Measurements from ENCODE around the gene GOT1.

DNA sequence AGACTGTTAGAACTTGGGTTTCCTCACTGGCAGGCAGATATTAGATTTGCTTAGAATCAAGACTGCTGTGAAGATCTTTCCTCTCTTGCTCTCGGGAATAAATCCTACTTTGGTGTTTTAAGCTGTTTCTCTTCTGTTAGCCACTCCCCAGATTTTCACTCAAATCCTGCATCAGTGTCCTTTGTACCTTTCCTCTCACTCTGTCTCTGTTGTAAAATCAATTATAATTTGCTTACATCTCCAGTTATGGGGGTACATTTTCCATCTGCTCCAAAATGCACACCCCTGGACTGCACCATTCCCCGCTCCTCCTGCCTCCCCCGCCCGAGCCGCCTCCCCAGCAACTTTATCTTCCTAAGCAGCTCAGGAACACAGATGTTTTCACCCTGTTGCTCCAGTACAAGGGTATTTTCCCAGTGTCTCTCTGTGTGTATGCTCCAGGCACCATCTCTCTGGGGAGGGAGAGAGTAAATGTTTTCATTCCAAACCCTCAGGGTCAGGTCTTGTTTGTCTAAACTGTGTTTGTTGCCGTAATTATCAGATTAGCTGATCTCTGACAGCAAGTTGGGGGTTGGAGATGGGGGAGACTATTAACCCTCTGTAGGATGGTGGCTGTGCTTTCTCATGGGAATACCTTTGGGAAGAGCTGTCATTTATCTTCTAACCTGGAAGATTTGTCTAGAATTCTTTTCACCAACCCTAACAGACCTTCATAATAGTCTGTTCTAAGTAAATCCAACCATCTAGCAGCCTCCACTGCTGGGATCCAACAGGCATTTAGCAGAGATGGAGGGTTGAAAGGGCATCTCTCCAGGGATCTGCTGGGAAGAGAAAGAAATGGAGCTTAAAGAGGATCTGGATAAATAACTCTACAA is 20.4 kb upstream of the GOT1 start:
- TF ChIP-seq, protein P1, sequence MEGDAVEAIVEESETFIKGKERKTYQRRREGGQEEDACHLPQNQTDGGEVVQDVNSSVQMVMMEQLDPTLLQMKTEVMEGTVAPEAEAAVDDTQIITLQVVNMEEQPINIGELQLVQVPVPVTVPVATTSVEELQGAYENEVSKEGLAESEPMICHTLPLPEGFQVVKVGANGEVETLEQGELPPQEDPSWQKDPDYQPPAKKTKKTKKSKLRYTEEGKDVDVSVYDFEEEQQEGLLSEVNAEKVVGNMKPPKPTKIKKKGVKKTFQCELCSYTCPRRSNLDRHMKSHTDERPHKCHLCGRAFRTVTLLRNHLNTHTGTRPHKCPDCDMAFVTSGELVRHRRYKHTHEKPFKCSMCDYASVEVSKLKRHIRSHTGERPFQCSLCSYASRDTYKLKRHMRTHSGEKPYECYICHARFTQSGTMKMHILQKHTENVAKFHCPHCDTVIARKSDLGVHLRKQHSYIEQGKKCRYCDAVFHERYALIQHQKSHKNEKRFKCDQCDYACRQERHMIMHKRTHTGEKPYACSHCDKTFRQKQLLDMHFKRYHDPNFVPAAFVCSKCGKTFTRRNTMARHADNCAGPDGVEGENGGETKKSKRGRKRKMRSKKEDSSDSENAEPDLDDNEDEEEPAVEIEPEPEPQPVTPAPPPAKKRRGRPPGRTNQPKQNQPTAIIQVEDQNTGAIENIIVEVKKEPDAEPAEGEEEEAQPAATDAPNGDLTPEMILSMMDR (IDR thresholded peaks at IDR 0.05), result no peak
- no peak for TF ChIP-seq POLR2A (IDR thresholded peaks at IDR 0.05)

Measured in vagina (tissue), 2 donors.